Activated naive CD4-positive, alpha-beta T cell treated with Interleukin-2 at 50 U/mL for 16 hours (primary cell): Measurements from ENCODE around the gene RNASE4.
"Not testable (repeated sequence)": the region's sequence is repeated elsewhere in the genome, so short reads cannot be mapped to it uniquely, and the experiment has no call there.

Experiments
- DNase-seq: peaks from one replicate; pipeline ENCODE4 v3.0.0-alpha.2; 2020

RNASE4 gene, protein sequence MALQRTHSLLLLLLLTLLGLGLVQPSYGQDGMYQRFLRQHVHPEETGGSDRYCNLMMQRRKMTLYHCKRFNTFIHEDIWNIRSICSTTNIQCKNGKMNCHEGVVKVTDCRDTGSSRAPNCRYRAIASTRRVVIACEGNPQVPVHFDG

DNA sequence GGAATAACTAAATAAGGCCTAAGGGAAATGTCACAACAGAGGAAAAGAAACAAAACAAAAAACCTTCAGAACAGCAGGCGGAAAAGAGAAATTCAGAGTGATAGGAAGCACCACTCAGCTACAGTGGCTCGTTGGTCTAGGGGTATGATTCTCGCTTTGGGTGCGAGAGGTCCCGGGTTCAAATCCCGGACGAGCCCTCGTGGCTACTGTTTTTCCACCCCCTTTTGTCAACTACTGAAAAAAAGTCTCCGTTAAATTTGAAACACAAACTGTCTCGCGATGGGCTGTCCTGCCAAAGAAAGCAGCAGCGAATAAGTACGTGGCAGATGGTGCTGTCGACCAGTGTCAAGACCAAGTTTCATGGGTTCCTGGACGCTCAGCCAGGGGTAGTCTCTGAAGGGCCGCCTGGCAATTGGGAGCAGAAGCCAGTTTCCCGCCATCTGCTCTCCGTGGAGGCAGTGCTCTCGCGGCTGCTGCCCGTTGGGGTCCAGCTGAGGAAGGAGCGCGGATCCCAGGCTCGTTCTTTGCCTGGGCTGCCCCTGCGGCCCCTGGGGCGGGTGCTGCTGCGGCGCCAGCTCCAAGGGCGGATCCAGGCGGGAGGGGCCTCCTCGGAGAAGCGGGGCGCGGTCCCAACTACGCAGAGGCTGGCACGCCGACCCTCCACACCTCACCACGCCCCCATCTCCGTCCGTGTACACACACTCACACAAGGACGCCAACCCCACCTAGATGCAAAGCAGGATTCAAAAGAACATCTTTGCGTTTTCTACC is at the start of gene RNASE4:
TSS of gene RNASE4 (plus strand) at position 670 of the 771 bp plus-strand sequence. CDS start 14,812 bp downstream, outside the sequence.
- DNase-seq = peak; percentile 80

DNA sequence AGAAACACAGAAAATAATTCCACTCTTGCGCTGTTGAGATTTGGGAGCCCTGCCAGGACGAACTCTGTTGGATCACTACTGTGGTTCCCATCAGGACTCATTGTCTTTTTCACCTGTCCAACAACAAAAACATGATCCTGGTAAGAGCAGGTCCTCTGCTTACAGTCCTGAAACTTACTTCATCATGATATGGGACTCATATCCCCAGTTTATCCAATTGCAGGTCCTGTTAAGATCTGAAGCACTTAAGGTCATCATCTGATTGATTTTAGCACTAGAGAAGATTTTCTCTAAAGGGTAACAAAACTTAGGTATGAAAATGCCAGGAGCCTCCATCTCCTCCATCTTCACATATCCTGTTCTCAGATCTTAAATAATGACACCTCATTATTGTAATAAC is 42.8 kb upstream of the RNASE4 start, which contains the start of gene OR6S1:
TSS of gene OR6S1 (minus strand) at position 101 of the 400 bp plus-strand sequence. CDS start at position 101, 0 bp downstream.
- DNase-seq = no peak

DNA sequence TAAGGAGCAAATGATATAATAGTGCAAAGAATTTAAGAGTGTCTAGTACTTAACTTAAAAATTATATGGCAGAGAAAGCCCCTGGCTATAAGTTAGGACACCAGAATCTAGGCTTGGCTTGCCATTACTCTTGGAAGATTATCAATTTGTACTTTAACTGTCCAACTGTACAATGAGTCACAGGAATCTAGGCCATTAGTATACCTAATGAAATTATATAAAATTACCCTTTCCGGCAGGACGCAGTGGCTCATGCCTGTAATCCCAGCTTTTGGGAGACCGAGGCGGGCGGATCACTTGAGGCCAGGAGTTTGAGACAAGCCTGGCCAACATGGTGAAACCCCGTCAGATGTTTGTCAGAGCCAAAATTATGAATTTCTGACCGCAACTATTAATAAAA is 42.2 kb upstream of the RNASE4 start:
- no peak for DNase-seq

DNA sequence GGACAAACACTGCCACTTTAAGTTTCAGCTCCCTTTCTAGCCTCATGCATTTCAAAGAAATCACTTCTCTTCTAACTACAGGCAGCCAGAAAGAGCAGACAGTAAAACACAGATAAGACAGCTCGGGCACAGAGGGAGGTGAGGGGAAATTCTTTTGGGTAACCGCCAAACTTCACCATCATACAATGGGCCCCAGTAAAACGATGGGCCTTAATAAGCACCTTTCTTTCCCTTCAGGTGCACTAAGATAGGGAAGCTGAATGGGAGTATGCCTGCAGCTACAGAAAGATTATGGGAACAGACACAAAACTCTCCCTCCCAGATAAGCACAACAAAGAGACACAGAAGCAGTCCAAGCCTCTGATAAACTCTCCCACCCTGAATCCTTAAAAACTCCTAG is 41.6 kb upstream of the RNASE4 start:
- DNase-seq = not testable (repeated sequence)

DNA sequence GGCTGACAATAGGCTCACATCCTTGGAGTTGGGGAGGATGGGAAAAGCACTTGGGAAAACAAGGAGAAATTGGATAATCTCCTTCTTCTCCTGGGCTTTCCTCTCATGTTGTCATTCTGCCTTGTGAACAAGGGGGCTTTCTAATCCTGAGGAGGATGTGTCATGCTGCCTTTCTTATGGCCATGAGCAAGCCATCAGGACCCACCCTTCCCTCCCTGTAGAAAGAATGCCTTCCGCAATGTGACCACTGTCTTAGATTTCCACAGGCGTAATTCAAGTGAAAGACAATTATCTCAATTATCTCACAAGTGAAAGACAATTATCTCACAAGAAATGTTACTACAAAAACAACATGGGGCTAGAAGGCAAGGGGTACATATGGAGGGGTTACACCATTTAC is 39.8 kb upstream of the RNASE4 start:
- no peak for DNase-seq

DNA sequence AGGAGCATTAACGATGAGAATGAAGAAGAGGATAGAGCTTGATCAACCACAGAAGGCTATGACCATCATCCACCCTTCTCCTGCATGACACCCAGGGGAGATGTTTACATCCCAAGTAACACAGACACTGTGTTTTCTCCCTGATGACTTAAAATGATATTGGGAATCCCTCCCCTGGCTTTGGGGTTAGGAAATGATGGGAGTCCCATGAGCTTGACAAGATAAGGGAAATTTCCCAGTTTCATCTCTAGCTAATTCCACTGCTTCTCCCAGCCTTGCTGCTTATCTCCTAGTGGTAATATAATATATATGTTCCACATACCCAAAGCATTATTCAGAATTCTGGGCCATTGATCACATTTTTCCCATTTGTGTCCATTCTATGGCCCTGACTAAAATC is 38.9 kb upstream of the RNASE4 start:
- no peak for DNase-seq

DNA sequence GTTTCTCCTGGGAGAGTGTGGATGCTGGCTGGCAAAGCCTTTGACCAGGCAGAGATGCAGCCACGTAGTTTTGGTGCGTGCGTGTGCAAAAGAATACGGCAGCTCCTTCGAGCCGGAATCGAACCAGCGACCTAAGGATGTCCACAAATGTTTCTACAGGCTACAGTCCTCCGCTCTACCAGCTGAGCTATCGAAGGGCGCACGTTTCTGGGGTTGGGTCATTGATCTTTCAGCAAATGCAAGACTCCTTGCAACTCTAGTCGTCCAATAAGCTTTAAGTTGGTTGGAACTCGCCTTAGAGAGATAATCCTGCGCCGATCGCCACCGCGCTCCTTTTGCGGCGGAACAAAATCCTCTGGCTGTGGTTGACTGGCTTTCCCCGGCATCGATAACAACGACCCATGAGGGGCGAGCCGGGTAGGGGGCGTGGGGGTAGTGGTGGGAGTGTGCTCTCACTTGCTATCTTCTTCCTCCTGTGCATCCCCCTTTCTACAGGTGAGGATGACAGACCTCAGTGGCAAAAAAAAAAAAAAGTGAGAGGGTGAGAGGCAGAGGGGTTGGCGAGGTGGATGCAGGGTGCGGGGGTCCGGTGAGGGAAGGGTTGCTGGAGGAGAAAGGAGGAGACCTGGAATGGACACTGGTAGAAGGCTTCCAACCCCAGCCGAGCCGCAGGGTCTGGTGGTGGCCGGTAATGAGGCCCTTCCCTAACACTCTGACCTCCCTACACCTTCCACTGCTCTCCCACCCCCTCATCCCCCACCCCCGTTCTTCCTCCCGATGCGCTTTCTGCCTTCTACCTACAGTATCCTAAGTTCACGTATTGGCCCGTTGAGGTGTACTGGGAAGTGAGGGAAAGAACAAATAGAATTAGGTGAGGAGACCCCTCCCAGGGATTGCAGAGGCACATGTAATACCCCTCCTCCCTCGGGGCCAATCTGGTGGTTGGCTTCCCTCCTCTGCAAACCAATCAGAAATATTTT is 31.1 kb upstream of the RNASE4 start:
- DNase-seq = peak; percentile 56

DNA sequence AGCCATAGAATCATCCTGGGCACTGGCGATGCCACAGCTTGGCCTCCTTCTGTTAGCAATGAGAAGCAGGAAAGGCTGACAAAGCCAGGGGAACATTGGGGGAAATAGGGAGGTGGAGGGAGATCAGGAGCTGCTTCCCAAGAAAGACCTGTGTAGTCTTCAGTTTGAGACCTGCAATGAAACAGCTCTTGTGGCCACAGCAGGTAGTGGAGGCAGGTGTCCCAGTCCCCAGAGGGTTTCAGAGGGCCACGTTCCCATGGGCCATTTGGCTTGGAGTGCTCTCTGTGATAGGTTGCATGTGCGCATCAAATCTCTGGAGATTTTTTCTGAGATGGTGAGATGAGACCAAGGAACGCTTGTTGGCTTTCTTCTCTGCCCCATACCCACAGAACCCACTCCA is 28.5 kb upstream of the RNASE4 start:
- DNase-seq = no peak

DNA sequence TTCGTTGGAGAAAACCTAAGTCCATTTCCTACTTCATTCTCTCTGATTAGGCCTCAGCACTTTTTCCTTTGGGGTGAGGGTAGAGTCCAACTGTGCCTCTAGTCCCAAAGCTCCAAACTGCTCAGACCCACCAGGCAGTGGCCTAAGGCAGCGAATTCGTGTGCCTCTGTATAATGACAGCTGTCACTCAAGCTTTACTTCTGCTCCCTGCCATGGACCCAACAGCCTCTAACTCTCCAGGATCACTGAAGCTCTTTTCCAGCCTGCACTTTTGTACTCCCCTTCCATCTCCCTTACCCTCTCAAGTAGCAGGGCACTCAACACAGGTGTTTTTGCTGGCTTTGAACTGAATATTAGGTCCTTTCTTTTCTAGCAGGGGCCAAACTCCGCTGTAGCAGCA is 28.1 kb upstream of the RNASE4 start:
- no peak for DNase-seq

DNA sequence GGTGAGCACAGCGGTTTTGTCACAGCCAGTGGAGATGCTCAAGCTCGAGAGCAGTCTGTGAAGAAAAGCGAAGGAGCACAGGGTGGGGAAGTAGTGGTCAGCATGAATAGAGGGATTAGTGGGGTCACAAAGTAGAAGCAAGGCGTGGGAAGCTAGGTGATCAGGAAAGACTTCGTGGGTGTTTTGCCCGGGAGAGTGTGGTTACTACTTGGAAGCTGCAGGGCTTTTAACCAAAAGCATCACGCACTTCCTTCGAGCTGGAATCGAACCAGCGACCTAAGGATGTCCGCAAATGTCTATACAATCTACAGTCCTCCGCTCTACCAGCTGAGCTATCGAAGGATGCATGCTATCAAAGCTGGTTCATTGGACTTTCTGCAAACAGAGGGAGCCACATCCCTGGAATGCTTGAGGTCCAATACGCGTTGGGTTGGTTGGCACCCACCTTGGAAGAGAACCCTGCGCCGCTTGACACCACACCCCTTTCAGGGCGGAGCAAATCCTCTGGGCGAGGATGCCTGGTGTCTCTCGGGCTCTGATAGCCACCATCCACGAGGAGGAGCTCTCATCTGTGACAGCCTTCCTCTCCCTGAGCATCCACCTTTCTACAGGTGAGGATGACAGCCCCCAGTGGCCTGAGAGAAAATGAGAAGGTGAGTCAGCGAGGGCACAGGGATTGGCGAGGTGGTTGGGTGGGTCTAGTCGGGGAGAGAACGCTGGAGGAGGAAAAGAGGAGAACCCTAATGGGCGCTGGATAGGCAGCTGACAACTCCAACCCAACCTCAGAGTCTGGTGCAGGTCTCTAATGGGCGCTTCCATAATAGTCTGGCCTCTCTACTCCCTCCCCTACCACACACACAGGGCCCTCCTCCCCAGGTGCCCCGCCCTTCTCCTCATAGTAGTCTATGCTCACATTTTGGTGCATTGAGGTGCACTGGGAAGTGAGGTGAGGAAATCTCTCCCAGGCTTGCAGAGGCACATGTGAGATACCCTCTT is 26.8 kb upstream of the RNASE4 start:
- DNase-seq = peak; percentile 31

DNA sequence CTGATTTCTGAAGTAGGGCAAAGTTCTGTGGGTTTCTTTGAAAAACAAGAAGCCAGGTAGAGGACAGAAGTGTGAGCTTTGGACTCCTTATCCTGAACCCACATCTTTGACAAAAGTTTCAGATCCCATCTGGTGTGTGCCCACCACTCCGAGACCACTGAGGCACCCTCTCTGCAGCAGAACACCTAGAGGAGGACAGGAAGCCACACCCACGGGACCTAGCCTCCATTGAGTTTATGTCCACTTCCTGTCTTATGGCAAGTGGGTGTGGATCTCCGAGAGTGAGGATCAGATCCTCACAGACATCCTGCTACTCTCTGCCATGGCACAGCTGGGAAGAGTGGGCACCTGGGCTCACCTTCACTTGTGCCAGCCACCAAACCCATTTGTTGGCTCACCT is 26.1 kb upstream of the RNASE4 start:
- no peak for DNase-seq

DNA sequence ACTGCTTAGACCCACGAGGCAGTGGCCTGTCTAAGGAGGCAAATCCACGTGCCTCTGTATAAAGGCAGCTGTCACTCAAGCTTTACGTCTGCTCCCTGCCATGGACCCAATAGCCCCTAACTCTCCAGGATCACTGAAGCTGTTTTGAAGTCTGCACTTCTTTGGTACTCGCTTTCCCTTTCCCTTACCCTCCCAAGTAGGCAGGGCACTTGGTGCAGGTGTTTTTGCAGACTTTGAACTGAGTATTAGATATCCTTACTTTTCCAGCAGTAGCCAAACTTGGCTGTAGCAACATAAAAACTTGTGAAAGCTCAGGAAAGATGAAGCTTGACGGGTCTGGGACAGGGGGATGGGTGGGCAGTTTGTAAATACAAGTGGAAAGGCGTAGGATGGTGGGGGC is 25.0 kb upstream of the RNASE4 start:
- DNase-seq = no peak

DNA sequence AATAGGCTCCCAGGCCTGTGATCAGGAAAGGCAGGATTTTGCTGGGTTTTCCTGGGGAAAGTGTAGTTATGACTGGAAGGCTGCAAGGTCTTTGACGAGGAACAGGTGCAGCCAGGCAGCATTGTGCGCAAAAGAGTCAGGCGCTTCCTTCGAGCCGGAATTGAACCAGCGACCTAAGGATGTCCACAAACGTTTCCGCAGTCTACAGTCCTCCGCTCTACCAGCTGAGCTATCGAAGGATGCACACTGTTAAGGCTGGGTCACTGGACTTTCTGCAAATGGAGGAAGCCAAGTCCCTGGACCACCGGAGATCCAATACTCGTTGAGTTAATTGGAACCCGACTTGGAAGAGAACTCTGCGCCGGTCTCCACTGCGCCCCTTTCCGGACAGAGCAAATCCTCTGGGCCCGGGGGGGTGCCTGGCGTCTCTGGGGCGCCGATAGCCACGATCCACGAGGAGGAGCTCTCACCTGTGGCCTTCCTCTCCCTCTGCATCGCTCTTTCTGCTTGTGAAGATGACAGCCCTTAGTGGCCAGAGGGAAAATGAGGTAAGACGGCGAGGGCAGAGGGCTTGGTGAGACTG is 24.5 kb upstream of the RNASE4 start:
- DNase-seq = no peak

DNA sequence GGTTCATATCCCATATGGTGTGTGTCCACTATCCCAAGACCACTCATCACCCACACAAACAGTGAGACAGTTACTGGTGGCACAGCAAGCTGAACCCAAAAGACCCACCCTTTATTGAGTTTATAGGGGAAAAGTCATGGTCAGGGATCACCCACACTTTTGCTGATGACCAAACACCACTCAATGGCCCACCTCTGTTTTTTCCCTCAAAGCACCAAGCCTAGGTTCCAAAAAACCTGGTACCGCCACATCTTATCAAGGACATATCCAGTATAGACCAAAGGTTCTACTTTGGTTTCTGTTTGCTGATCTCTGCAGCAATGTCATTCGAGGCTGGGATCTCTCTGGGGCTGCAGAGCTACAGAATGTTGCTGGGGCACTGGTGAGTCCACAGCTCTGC is 23.2 kb upstream of the RNASE4 start:
- DNase-seq = no peak

DNA sequence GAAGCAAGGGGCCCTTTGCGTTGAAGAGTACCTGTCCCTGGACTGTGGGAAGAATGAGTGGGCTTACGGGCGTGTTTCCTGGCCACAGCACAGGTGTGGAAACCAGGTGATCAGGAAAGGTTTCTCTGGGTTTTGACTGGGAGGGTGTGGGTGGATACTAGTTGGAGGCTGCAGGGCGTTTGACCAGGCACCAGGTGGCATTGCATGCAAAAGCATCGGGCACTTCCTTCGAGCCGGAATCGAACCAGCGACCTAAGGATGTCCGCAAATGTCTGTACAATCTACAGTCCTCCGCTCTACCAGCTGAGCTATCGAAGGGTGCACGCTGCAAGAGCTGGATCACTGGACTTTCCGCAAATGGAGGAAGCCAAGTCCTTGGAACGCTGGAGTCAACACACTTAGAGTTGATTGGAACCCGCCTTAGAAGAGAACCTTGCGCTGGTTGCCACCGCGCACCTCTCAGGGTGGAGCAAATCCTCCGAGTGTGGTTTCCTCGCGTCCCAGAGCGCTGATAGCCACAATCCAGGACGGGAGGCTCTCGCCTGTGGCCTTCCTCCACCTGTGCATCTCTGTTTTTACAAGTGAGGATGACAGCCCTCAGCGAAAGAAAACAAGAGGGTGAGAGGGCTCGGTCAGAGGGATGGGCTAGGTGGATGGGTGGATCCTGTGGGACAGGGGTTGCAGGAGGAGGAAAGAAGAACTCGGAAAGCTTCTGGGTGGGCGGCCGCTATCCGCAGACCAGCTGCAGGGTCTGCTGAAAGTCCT is 21.2 kb upstream of the RNASE4 start:
- peak; percentile 81 for DNase-seq

DNA sequence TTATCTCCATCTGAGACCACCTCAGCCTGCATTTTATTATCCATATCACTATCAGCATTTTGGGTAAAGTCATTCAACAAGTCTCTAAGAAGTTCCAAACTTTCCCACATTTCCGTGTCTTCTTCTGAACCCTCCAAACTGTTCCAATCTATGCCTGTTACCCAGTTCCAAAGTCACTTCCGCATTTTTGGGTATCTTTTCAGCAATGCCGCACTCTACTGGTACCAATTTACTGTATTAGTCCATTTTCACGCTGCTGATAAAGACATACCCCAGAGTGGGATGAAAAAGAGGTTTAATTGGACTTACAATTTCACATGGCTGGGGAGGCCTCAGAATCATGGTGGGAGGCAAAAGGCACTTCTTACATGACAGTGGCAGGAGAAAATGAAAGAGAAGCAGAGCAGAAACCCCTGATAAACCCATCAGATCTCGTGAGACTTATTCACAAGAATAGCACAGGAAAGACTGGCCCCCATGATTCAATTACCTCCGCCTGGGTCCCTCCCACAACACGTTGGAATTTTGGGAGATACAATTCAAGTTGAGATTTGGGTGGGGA is 17.9 kb upstream of the RNASE4 start:
- not testable (repeated sequence) for DNase-seq

DNA sequence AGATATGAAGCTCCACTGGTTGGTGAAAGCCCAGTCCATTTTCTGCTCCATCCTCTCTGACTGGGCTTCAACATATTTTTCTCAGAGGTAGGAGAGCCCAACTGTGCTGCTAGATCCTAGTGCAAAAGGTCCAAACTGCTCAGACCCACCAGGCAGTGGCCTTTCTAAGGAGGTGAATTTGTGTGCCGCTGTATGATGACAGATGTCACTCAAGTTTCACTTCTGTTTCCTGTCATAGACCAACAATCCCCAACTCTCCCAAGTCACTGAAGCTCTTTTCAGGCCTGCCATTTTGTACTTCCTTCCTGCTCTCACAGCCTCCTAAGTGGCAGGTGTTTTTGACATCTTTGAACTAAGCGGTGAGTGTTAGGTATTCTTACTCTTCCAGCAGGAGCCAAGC is 16.4 kb upstream of the RNASE4 start:
- no peak for DNase-seq

DNA sequence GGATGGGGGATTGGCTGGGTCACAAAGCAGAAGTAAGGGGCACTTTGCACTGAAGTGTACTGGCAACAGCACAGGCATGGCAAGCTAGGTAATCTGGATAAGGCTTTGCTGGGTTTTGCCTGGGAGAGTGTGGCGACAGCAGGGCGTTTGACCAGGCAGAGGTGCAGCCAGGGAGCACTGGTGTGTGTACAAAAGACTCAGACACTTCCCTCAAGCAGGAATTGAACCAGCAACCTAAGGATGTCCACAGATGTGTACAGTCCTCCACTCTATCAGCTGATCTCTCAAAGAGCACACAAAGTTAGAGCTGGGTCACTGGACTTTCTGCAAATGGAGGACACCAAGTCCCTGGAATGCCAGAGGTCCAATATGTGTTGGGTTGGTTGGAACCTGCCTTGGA is 15.4 kb upstream of the RNASE4 start:
- DNase-seq = no peak

DNA sequence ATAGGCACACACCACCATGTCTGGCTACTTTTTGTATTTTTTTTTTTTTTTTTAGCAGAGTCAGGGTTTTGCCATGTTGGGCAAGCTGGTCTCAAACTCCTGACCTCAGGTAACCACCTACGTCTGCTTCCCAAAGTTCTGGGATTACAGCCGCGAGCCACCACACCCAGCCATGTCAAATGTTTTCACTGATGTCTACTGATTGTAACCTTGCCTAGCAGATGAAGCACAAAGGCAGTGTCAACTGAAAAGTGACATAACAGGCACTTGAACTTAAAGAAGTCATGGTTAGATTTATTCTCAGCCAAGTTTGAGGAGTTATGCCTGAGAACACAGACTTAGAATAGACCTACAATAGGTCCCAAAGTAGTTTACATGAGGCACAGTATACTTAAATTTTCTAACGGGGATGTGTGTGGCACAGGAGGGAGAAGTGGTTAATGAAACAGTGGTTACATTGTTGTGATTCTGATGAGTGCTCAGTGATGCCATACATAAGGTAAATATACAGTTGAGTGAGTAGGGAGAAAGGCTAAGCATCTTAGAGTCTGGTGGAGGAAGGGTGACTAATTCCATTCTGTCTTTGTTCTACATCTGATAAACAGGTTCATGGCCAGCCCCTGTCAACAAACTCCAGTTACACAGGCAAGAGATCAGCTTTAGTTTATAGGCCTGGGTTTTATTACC is 12.6 kb upstream of the RNASE4 start:
- DNase-seq = no peak

DNA sequence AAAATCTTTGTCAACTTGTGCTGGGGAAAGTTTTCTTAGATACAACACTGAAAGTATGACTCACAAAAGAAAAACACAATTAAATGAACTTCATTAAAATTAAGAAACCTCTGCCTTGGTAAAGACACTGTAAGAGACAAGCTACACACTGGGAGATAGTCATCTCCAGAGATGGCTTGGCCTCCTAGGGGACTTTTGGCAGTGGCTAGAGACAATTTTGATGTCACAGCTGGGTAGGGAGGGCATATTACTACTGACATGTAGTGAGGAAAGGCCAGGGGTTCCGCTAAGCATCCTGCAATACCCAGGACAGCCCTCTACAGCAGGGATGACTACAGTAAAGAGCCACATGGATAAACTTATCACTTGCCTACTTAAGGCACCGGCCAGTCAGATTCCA is 8.7 kb upstream of the RNASE4 start:
- DNase-seq = no peak
